ENCODE measurements around the gene B3GALT2.

- TF ChIP-seq CTCF (IDR thresholded peaks at IDR 0.05) = no peak
- no peak for TF ChIP-seq POLR2A (IDR thresholded peaks at IDR 0.05)
These were observed 48.1 kb upstream of the B3GALT2 start for GRCh38 chr1:193234530-193234929.
